PC-9 (cell line): ENCODE data around the gene PLA2G3. TPM values are rescaled to one million over a fixed set of nuclear protein-coding genes. Genes with fewer than 3 reads are reported as not detected.

ENCODE experiments used
- BruUV-seq: library from RNA; stranded (reverse); fragments of 400-500 nt; replicated peaks from 2 replicates; lab custom pipeline; 2021; lab: Mats Ljungman, UMichigan
- CTCF ChIA-PET: fragments of 300-600 bp; sonication (Branson Sonifier 250); formaldehyde crosslinking; loops from one replicate; lab custom pipeline; 2022; ENCODE audit warnings: antibody characterized with exemption; lab: Charles Lee
- POLR2A ChIA-PET: fragments of 300-600 bp; sonication (Branson Sonifier 250); formaldehyde crosslinking; loops from one replicate; lab custom pipeline; 2022; ENCODE audit warnings: antibody characterized with exemption; ENCODE audit not compliant: unreplicated experiment; lab: Charles Lee
- DNase-seq, 2 experiments: peaks; one replicate each; pipeline versions ENCODE4 v3.0.0 to v3.0.0-alpha.2; 2015 to 2022; ENCODE audit warnings: mixed read lengths in 1 of 2
- H2AFZ ChIP-seq: fragments of 200-600 bp; sonication (generic); 2 replicates; pipeline ENCODE4 v1.8.1; 2017; ENCODE audit warnings: antibody characterized with exemption
- H3F3A ChIP-seq: fragments of 200-600 bp; sonication (generic); 2 replicates; pipeline ENCODE4 v1.8.1; 2017; ENCODE audit warnings: antibody characterized with exemption, mild to moderate bottlenecking, low read depth; ENCODE audit not compliant: insufficient read depth
- H3K27ac ChIP-seq: fragments of 200-600 bp; sonication (generic); 2 replicates; pipeline ENCODE4 v1.6.1; 2016; ENCODE audit warnings: mixed run types
- H3K27me3 ChIP-seq: fragments of 200-600 bp; sonication (generic); 2 replicates; pipeline ENCODE4 v1.6.1; 2016; ENCODE audit warnings: low read depth, mixed run types; ENCODE audit not compliant: insufficient read depth
- H3K36me3 ChIP-seq: fragments of 200-600 bp; sonication (generic); 2 replicates; pipeline ENCODE4 v1.6.1; 2016; ENCODE audit warnings: low read depth, mixed run types
- H3K4me1 ChIP-seq: fragments of 200-600 bp; sonication (generic); replicated peaks from 2 replicates; pipeline ENCODE4 v1.6.1; 2016; ENCODE audit warnings: mixed run types; ENCODE audit not compliant: insufficient read depth
- H3K4me2 ChIP-seq: fragments of 200-600 bp; sonication (generic); 2 replicates; pipeline ENCODE4 v1.6.1; 2017; ENCODE audit warnings: mixed run types
- H3K4me3 ChIP-seq: fragments of 200-600 bp; sonication (generic); 2 replicates; pipeline ENCODE4 v1.6.1; 2016; ENCODE audit warnings: mixed run types
- H3K79me2 ChIP-seq: fragments of 200-600 bp; sonication (generic); 2 replicates; pipeline ENCODE4 v1.6.1; 2017; ENCODE audit warnings: low read depth, mixed run types
- H3K9me2 ChIP-seq: fragments of 200-600 bp; sonication (generic); 2 replicates; pipeline ENCODE4 v1.8.1; 2017; ENCODE audit warnings: mild to moderate bottlenecking; ENCODE audit not compliant: insufficient read depth
- H3K9me3 ChIP-seq: fragments of 200-600 bp; sonication (generic); 2 replicates; pipeline ENCODE4 v1.8.1; 2016; ENCODE audit warnings: low read depth; ENCODE audit not compliant: insufficient read depth
- H4K20me1 ChIP-seq: fragments of 200-600 bp; sonication (generic); 2 replicates; pipeline ENCODE4 v1.8.1; 2017; ENCODE audit not compliant: insufficient read depth
- CTCF ChIP-seq: fragments of 200-600 bp; sonication (generic); conservative IDR thresholded peaks from 2 replicates; pipeline ENCODE4 v1.6.1; 2017; ENCODE audit warnings: mixed run types, antibody characterized with exemption, mild to moderate bottlenecking, moderate library complexity
- EZH2 ChIP-seq: fragments of 200-600 bp; sonication (generic); IDR thresholded peaks from 2 replicates; pipeline ENCODE4 v1.8.0; 2017; ENCODE audit warnings: antibody characterized with exemption, low read depth
- intact Hi-C: fragments of 100-400 bp; cut with micrococcal nuclease; formaldehyde crosslinking; loops from one replicate; pipeline ENCODE4 v1.10.0; 2022; ENCODE audit not compliant: unreplicated experiment
- total RNA-seq: library from RNA; stranded (reverse); gene quantifications from 2 replicates; pipeline ENCODE4 v1.2.3, GENCODE V29; 2021

The PLA2G3 gene
- total RNA-seq, 1 experiment from 2014 or later: not detected

- ChIA-PET CTCF (no interaction called here), POLR2A (interaction anchor here (0.6 kb wide), 1 partner anchor 15 kb away, joined by 10 read pairs; the partner anchor contains the start of gene INPP5J)
- 0 out of 2 replicates have a peak, but pooled peaks cover under 1% of the 10 kb centered on the region for H3F3A ChIP-seq
Measured at GRCh38 chr22:31137721-31138120, 2.6 kb downstream of the PLA2G3 start.

GRCh38 chr22:31136711-31137110 lies 3.6 kb downstream of the PLA2G3 start:
- H3K9me2 ChIP-seq: no peaks in the 10 kb centered on the region
- intact Hi-C loops: no loop called here
- H3K27ac ChIP-seq: no peak overlapping the region
- peaks cover 6% of the 10 kb centered on the region for H3K27me3 ChIP-seq
- no TSS peak for BruUV-seq
- H3F3A ChIP-seq: peaks cover 10% of the 10 kb centered on the region
- no peaks in the 10 kb centered on the region for H3K79me2 ChIP-seq
- POLR2A ChIA-PET: no interaction called here
- H3K9me3 ChIP-seq: no peaks in the 10 kb centered on the region
- no peak overlapping the region for H2AFZ ChIP-seq
- peaks cover 4% of the 10 kb centered on the region; the same call in 1 of the 2 replicates for H3K4me1 ChIP-seq
- H3K4me2 ChIP-seq: no peak overlapping the region
- H3K4me3 ChIP-seq: no peak overlapping the region
- DNase-seq: no peak
- TF ChIP-seq EZH2: no peak
- TF ChIP-seq CTCF: no peak
- H3K36me3 ChIP-seq: no peaks in the 10 kb centered on the region
- H4K20me1 ChIP-seq: no peaks in the 10 kb centered on the region
- CTCF ChIA-PET: no interaction called here

More at GRCh38 chr22:31137721-31138120, 2.6 kb downstream of the PLA2G3 start:
- H3K9me2 ChIP-seq: no peaks in the 10 kb centered on the region
- no peaks in the 10 kb centered on the region for H3K36me3 ChIP-seq
- H3K4me3 ChIP-seq: no peak overlapping the region
- no peak for TF ChIP-seq CTCF
- TF ChIP-seq EZH2: no peak
- H3K9me3 ChIP-seq: no peaks in the 10 kb centered on the region
- no peaks in the 10 kb centered on the region for H4K20me1 ChIP-seq
- no TSS peak for BruUV-seq
- H2AFZ ChIP-seq: no peak overlapping the region
- DNase-seq: no peak
- no peak overlapping the region for H3K4me2 ChIP-seq
- H3K27me3 ChIP-seq: peaks cover 6% of the 10 kb centered on the region
- no peak overlapping the region for H3K27ac ChIP-seq
- H3K4me1 ChIP-seq: no peaks in the 10 kb centered on the region
- intact Hi-C loops: no loop called here
- no peaks in the 10 kb centered on the region for H3K79me2 ChIP-seq

GRCh38 chr22:31136155-31136554 lies 4.2 kb downstream of the PLA2G3 start:
- POLR2A ChIA-PET: no interaction called here
- no peaks in the 10 kb centered on the region for H3K79me2 ChIP-seq
- peaks cover 10% of the 10 kb centered on the region for H3K4me1 ChIP-seq
- no peaks in the 10 kb centered on the region for H3K9me2 ChIP-seq
- no peaks in the 10 kb centered on the region for H3K36me3 ChIP-seq
- BruUV-seq: no TSS peak
- no peak overlapping the region for H3K4me3 ChIP-seq
- H3K4me2 ChIP-seq: no peak overlapping the region
- TF ChIP-seq EZH2 (no peak), CTCF (no peak)
- H3K9me3 ChIP-seq: no peaks in the 10 kb centered on the region
- CTCF ChIA-PET: no interaction called here
- no peak for DNase-seq
- H3K27ac ChIP-seq: no peak overlapping the region
- no peaks in the 10 kb centered on the region for H4K20me1 ChIP-seq
- peaks cover 16% of the 10 kb centered on the region for H3F3A ChIP-seq
- peaks cover 6% of the 10 kb centered on the region for H3K27me3 ChIP-seq
- H2AFZ ChIP-seq: no peak overlapping the region
- intact Hi-C loops: no loop called here
